NK-92 (cell line): ENCODE measurements around the gene SYNGR1.
"Not testable (repeated sequence)": the region's sequence is repeated elsewhere in the genome, so short reads cannot be mapped to it uniquely, and the experiment has no call there.

Source experiments
- DNase-seq: peaks from one replicate; lab custom pipeline; 2025; ENCODE audit not compliant: unreplicated experiment; lab: John Stamatoyannopoulos, UW

SYNGR1 gene

GRCh38 chr22:39405346-39406085 is 55.7 kb downstream of the SYNGR1 start:
- DNase-seq: no peak

DNA sequence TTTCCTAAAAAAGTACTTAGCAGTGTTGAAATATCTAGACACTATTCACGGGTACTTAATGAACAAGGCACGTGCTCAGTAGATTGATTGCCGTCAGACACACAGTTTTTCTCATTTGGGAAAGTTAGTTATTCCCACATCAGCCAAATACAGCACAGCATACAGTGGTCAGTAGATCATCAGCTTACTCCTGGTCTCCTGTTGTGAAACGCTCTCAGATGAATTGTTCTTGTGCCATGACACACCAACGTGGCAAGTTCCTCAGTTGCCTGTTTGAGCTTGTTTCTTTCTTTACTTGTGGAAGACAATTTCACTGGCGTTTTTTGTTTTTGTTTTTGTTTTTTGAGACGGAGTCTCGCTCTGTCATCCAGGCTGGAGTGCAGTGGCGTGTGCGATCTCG is 58.4 kb downstream of the SYNGR1 start:
- DNase-seq: no peak

DNA sequence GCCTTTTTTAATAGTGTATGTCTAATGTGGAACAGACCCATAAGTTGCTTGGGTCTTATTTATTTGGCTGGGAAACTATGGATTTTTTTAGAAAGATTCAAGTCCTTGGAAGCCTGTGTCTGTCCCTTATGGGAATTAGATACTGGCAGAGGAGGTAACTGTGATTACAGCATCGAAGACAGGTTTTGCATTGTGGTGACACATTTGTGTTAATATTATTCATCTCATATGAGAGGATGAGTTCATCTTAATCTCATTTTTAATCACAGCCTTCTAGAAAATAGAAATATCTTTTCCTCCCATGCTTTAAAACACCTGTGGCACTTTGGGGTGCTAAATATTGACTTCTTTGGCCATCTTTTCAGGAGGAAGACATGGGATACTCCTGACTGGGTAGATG is 59.0 kb downstream of the SYNGR1 start:
- DNase-seq: no peak

DNA sequence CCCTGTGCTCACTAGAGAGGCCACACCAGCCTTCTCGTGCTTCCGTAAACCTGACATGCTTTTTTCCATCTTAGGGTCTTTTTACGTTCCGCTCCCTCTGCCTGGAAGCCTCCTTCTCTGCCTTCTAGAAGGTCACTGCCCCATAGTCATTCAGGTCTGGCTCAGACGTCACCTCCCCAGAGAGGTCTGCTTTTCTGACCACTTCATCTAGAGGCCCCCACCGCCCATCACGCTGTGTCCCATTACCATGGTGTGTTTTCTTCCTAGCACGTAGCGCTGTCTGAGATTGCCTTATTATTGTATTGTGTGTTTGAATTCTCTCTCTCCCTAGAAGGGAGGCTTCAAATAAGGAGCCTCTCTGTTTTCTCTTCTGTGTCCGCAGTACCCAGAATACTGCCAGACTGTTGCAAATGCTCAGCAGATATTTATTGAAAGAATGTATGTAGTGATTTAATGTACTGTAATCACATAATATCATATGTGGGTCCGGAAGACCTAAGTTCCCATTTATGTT is 59.8 kb downstream of the SYNGR1 start:
- DNase-seq: no peak

DNA sequence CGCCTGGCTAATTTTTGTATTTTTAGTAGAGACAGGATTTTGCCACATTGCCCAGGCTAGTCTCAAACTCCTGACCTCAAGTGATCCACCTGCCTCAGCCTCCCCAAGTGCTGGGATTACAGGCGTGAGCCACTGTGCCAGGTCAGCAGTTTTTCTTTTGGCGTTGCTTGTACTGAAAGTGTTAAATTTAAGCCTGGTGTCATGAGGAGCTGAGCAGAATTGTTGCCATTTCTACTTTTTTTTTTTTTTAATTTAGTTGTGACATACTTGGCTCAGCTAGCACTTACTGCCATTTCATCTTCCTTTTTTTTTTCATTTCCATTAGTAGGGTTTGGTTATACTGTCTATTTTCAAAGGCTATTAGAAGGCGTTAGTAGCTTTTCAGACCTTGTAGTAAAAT is 60.5 kb downstream of the SYNGR1 start:
- no peak for DNase-seq

DNA sequence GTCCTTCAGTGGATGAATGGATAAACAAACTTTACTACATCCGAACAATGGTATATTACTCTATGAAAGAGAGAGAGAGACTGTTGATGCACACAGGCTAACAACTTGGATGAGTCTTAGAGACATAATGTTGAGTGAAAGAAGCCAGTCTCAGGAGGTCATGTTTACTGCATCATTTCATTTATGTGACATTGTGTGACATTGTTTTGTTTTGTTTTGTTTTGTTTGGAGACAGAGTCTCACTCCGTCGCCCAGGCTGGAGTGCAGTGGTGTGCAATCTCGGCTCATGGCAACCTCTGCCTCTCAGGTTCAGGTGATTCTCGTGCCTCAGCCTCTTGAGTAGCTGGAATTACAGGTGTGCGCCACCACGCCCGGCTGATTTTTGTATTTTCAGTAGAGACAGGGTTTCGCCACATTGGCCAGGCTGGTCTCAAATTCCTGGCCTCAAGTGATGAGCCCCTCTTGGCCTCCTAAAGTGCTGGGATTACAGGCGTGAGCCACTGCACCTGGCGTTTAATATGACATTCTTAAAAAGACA is 62.1 kb downstream of the SYNGR1 start:
- not testable (repeated sequence) for DNase-seq

GRCh38 chr22:39413204-39413603 is 63.4 kb downstream of the SYNGR1 start:
- not testable (repeated sequence) for DNase-seq

DNA sequence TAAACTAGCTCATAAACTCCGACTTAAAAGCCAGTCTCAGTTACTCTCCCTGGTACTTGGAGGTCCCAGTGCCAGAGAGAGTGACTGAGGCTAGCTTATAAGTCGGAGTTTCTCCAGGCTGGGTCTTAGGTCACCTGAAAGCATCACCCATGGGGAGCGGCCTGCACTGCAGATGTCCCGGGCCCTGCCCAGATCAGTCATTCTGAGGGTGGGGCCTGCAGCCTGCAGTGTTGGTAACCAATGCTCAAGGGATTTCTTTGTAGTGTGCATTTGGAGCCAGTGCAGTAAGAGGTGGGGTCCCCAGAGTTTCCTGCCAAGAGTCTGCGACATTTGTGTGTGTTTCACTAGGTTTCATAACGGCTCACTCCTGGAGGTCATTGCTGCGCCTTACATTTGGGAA is 64.6 kb downstream of the SYNGR1 start:
- DNase-seq: no peak

GRCh38 chr22:39414886-39415285 is 65.1 kb downstream of the SYNGR1 start:
- DNase-seq: no peak

DNA sequence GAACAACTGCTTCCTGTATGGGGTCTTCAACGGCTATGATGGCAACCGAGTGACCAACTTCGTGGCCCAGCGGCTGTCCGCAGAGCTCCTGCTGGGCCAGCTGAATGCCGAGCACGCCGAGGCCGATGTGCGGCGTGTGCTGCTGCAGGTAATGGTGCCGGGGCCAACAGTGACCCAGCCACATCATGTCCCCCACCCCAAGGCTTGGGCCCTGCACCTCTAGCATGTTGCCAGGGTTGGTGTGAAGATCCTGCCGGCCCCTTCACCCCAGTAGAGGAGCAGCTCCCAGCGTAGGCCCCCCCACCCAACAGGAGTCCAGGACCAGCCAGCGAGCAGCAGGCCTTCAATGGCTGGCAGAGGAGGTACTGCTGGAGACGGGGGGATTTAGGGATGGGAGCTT is 65.7 kb downstream of the SYNGR1 start:
- DNase-seq: no peak

DNA sequence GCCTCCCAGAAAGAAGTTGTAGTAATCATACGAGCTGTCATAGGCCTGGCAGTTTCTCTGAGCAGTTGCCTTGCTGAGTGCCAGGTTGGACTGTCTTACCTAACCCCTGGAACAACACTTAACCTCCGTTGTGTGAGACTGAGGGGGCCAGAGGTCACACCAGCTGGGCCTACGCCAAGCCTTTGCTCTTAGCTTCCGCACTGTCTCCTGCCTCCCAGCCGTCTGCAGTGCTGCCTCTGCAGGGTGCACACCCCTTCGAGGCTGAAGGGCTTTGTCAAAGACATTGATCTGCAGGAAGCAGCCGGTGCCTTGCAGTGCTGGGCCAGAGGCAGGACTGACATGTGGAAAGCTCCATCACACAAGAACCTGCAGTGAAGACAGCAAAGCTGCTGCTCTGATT is 66.5 kb downstream of the SYNGR1 start:
- DNase-seq: no peak

DNA sequence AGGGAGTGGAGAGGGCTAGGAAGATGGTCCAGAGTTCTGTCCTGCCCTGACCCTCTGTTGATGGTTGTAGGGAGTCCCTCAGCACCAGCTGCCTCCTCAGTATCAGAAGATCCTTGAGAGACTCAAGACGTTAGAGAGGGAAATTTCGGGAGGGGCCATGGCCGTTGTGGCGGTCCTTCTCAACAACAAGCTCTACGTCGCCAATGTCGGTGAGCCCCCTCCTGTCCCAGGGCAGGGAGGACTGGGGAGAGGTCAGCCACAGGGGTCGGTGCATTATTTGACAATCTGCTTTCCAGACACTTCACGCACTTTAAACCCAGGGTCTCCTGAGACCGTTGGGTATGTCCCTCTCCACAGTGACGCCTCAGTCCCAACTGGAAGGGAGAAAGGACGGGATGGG is 67.8 kb downstream of the SYNGR1 start:
- DNase-seq: no peak

DNA sequence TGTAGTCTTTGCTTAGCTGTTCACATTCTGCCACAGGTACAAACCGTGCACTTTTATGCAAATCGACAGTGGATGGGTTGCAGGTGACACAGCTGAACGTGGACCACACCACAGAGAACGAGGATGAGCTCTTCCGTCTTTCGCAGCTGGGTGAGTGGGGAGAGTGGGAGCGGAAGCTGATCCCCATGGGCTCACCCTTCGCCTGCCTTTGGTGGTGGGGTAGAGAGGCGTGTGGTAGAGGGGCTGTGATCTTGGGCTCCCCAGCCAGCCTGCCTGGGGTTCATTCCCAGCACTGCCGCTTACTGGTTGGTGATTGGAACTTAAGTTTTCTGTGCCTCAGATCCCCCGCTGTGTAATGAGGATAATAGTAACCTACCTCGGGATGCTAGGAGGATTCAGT is 68.9 kb downstream of the SYNGR1 start:
- no peak for DNase-seq

GRCh38 chr22:39419096-39419495 is 69.3 kb downstream of the SYNGR1 start:
- no peak for DNase-seq

GRCh38 chr22:39419911-39420310 is 70.1 kb downstream of the SYNGR1 start:
- no peak for DNase-seq

- DNase-seq: no peak
Observed at GRCh38 chr22:39421691-39422090, 71.9 kb downstream of the SYNGR1 start.

- no peak for DNase-seq
Observed at GRCh38 chr22:39422101-39422500, 72.3 kb downstream of the SYNGR1 start.

- no peak for DNase-seq
Observed at GRCh38 chr22:39422721-39423120, 72.9 kb downstream of the SYNGR1 start.

DNA sequence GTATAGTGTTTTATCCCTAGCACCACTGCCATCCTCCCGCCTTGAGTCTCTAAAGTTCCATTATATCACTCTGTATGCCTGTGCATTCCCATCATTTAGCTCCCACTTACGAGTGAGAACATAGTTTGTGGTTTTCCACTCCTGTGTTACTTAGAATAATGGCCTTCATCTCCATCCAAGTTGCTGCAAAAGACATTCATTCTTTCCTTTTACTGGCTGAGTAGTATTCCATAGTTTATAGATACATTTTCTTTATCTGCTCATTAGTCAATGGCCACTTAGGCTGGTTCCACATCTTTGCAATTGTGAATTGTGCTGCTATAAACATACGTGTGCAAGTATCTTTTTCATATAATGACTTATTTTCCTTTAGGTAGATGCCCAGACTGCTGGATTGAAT is 74.2 kb downstream of the SYNGR1 start:
- DNase-seq: no peak

- DNase-seq: no peak
Observed at GRCh38 chr22:39426380-39427043, 76.7 kb downstream of the SYNGR1 start.

DNA sequence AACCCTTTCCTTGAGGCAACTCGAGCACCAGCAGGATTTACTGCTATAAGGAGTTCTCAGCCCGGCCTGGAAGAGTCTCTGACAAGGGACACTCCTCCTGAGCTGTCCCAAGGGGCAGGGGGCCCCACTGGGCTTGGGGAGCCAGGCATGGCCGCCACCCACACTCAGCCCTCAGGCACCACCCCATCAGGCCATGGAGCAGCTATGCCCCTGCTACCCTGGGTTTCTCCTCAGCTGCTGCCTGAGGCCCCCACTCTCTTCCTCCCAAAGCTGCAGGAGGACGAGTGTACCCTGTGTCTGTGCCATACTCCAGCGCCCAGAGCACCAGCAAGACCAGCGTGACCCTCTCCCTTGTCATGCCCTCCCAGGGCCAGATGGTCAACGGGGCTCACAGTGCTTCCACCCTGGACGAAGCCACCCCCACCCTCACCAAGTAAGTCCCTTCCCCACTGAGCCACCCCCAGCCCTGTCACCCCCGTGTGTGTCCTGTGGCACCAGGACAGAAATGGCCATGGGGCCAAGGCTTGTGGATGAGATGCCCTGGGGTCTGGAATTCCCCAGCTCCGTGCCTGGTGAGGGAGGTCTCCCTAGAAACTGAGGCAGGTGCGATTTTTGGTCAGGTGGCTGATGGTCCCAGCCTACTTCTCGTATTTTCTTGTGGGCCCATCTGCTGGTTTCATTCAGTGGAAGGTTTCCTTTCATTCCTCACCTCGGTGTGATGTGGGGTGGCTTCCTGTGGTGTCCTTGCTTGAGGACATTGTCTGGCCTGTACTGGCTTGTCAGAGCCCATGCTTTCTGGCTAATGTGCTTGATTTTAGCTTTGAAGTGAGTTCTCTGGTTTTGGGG is 78.2 kb downstream of the SYNGR1 start:
- no peak for DNase-seq
